NCI-H69 (cell line): ENCODE data around the gene NPW.

Experiments used
- DNase-seq: peaks from one replicate; lab custom pipeline; 2025; lab: John Stamatoyannopoulos, UW

Gene NPW

DNA sequence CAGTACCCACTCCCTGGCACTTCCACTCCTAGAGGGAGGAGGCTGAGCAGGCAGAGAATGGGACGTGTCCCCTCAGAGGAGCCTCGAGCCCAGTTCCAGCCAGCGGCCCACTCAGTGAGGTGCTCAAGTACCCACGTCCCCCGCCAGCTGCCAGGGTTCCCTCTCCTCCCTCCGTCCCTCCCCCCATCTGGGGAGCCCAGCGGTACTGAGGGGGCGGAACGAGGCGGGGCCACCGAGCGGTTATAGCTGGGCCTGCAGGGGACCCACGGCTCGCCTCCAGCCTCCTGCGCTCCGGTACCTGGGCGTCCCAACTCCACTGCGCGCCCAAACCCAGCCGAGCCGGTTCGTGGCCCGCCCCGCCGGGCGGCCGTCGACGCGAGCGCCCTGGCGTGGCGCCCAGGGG lies at the start of gene NPW:
TSS of gene NPW (plus strand) at position 268 of the 403 bp plus-strand sequence.
- peak; percentile 77 for DNase-seq

GRCh38 chr16:1971796-1972489 lies 47.6 kb upstream of the NPW start, which contains the start of gene TBL3:
Gene TBL3, plus strand, starts transcription at chr16:1972053. Its CDS starts 112 bp downstream, at chr16:1972165.
- peak; percentile 98 for DNase-seq

DNA sequence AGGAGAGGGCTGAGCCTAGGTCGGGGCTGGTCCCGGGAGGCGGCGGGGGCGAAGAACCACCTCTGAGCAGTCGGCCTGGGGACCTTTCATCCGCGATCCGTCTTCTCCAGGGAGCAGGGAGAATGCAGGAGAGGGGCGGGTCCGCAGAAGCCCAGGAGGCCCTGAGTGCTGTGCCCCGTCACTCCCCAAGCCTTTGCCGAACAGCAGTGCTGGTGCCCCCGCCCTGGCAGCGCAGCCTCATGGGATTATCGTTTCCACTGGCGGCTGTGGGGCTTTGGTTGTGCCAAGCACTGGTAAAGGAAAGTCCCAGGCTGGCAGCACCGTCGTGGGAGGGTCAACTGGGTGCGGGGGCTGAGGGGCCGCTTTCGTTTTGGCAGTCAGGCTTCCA lies 47.1 kb upstream of the NPW start:
- DNase-seq = peak; percentile 47

DNA sequence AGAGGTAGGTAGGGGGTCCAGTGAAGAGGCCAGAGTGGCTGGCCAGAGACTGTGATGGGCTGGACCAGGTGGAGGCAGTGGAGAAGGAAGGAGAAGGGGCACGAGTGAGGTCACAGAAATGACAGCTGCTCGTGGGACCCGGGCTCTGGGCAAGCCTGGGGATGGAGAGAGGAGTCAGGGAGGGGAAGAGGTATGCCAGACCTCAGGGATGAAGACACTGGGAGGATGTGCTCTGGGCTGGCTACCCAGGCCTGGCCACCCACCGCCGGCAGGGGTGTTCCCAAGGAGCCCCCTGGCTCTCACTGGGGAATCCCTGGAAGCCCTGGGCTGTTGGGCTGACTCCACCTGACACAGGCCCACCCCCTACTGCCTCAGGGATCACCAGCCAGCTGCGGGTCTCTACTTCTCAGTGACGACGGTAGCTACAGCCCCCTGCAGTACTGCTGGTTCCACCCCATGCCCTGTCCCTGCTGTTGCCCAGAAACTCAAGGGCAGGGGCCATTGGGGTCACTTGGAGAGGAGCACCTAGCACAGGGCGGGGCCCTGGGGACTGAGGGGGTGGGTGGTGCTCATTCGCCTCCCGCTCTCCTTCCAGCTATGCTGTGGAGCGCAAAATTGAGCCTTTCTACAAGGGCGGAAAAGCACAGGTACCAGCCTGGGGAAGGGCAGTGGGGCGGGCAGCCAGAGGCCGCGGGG lies 46.0 kb upstream of the NPW start:
- no peak for DNase-seq

- no peak for DNase-seq
Measured at GRCh38 chr16:1974157-1975070, 45.2 kb upstream of the NPW start.

DNA sequence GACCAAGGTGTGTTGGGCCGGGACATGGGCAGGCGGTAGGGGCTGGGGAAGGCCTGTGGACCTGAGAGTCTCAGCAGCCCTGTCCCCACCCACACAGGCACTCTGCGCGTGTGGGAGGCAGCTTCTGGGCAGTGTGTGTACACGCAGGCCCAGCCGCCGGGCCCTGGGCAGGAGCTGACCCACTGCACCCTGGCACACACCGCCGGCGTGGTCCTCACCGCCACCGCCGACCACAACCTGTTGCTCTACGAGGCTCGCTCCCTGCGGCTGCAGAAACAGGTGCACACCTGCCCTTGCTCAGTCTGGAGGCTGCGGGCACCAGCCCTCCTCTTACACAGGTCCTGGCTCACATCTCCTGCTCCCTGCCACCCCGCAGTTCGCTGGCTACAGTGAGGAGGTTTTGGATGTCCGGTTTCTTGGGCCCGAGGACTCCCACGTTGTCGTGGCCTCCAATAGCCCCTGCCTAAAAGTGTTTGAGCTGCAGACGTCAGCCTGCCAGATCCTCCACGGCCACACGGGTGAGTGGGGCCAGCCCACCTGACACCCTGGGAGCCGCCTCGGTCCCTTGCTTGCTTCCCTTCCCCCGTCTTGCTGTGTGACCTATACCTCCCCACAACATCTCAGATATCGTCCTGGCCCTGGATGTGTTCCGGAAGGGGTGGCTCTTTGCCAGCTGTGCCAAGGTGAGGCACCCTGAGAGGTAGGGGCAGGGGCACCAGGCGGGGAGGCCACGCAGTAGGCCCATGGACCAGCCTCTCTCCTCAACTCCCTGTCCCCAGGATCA lies 44.0 kb upstream of the NPW start:
- no peak for DNase-seq

DNA sequence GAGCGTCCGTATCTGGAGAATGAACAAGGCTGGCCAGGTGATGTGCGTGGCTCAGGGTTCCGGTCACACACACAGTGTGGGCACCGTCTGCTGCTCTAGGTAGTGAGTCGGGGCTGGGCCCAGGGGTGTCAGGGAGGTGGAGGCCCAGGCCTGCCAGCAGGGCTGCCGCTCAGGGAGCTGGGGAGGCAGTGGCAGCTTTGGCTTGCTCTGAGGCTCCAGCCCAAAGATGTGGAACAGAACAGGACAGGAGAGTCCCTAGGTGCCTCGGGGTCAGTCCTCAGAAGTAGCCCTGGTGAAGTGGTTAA lies 43.4 kb upstream of the NPW start:
- DNase-seq = no peak

GRCh38 chr16:1976951-1977874 lies 42.4 kb upstream of the NPW start:
- DNase-seq = no peak

DNA sequence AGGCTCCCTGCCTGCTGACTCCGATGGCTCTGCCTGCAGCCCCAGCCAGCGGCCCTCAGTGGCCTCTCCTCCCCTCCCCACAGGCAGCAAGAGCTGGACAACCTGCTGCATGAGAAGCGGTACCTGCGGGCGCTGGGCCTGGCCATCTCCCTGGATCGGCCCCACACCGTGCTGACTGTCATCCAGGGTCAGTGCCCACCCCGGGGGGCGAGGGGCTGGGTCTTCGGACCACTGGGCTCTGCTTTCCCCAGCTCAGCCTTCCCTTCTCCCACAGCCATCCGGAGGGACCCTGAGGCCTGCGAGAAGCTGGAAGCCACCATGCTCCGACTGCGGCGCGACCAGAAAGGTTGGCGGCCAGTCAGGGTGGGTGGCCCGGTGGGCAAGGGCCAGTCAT lies 41.7 kb upstream of the NPW start:
- no peak for DNase-seq

- DNase-seq = peak; percentile 57
Measured at GRCh38 chr16:1978476-1979120, 41.0 kb upstream of the NPW start.

- peak; percentile 97 for DNase-seq
Measured at GRCh38 chr16:1979271-1980029, 40.1 kb upstream of the NPW start.

DNA sequence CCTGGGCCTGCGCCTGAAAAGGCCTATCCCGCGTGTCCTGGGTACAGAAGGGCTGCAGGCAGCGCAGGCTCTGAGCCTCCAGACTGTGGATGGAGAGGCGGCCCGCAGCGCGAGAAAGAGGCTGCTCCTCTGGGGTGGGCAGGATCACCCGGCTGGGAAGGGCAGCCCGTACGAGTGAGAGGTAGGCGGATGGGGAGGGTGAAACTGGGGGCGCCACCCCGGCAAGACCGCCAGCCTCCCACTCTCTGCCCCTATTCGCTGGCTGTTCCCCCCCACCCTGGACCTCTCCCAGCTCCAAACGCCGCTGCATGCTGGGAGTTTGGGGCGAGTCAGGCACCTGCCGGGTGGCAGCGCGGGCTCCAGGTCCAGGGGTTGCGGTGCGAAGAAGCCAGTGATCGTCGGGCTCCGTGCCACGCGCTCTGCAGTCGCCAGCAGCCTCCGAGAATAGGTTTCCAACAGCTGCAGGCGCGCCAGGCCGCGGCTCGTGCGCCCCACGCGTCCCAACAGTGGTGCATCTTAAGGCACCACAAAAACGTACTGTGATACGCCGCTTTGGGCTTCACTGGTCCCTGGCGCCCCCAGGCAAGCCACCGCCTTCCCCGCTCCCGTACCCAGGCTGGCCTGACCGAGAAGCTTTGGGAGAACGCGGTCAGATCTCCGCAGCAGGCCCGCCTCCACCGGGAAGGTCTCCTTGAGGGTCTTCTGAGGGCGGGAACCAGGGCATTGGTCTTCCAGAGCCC lies 39.4 kb upstream of the NPW start:
- peak; percentile 78 for DNase-seq

DNA sequence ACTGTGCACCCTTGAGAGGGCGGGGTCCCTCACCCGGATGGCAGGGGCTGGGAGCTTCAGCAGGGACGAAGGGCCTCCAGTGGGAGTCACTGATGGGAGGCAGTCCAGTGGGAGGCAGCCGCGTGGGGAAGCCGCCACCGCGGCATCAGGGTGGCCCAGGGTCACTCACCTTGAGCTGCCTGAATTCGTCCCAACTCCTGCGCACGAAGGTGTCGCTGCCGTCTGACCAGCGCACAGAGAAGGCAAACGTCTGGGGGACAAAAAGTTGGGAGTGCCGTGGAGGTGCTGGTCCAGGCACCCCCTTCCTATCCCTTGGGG lies 38.9 kb upstream of the NPW start:
- no peak for DNase-seq

GRCh38 chr16:1981398-1981836 lies 38.2 kb upstream of the NPW start, which contains the start of gene NOXO1:
Gene NOXO1, minus strand, starts transcription at chr16:1981469. Its CDS starts 290 bp downstream, at chr16:1981179.
- peak; percentile 80 for DNase-seq

- DNase-seq = peak; percentile 91
Measured at GRCh38 chr16:1982013-1982433, 37.6 kb upstream of the NPW start.

- DNase-seq = no peak
Measured at GRCh38 chr16:1982991-1983543, 36.5 kb upstream of the NPW start.

- peak; percentile 98 for DNase-seq
Measured at GRCh38 chr16:1983544-1984346, 35.8 kb upstream of the NPW start, which contains the start of gene GFER. Gene GFER, plus strand, starts transcription at chr16:1984193. Its CDS starts 26 bp downstream, at chr16:1984219.
